ENCODE data around the gene ASIC1.

GRCh38 chr12:50014342-50014741 is 43.1 kb upstream of the ASIC1 start:
- no peak for TF ChIP-seq CTCF (IDR thresholded peaks at IDR 0.05; ENCODE audit: insufficient read depth, low read depth, low read length)
- TF ChIP-seq EZH2 (IDR thresholded peaks at IDR 0.05; ENCODE audit: insufficient read depth, low read length) = no peak
